Effector memory CD4-positive, alpha-beta T cell (primary cell): ENCODE results near the gene EXPH5.
A peak's percentile ranks its signal among the peaks of the same experiment; 100 is the strongest.

Source experiments
- DNase-seq, 3 donors: peaks; one replicate each; pipeline ENCODE4 v3.0.0-alpha.2; 2020
- H3K27ac ChIP-seq: 2 replicates; pipeline ENCODE4 v1.7.0; 2013; ENCODE audit warnings: mild to moderate bottlenecking, low read length, moderate library complexity; ENCODE audit not compliant: insufficient read depth, poor library complexity, severe bottlenecking
- H3K27me3 ChIP-seq: replicated peaks from 2 replicates; pipeline ENCODE4 v1.7.0; 2013; ENCODE audit warnings: mild to moderate bottlenecking, low read length; ENCODE audit not compliant: insufficient read depth, control insufficient read depth, poor library complexity, severe bottlenecking
- H3K36me3 ChIP-seq: 2 replicates; pipeline ENCODE4 v1.7.0; 2013; ENCODE audit warnings: mild to moderate bottlenecking, low read length, moderate library complexity; ENCODE audit not compliant: control insufficient read depth, insufficient read depth
- H3K4me1 ChIP-seq: 2 replicates; pipeline ENCODE4 v1.7.0; 2013; ENCODE audit warnings: low read length, mild to moderate bottlenecking; ENCODE audit not compliant: control insufficient read depth, insufficient read depth, poor library complexity, severe bottlenecking
- H3K4me3 ChIP-seq: 2 replicates; pipeline ENCODE4 v1.7.0; 2013; ENCODE audit warnings: low read length, low read depth, mild to moderate bottlenecking; ENCODE audit not compliant: insufficient read depth, poor library complexity, severe bottlenecking
- H3K9me3 ChIP-seq: 2 replicates; pipeline ENCODE4 v1.7.0; 2013; ENCODE audit warnings: mild to moderate bottlenecking, low read length, moderate library complexity; ENCODE audit not compliant: control insufficient read depth

Gene EXPH5

GRCh38 chr11:108486828-108487227 lies 106.7 kb downstream of the EXPH5 start:
- no peak for DNase-seq
- no peaks in the 10 kb centered on the region for H3K9me3 ChIP-seq
- H3K27ac ChIP-seq = no peak overlapping the region
- H3K4me1 ChIP-seq = no peaks in the 10 kb centered on the region
- H3K36me3 ChIP-seq = peaks cover 16% of the 10 kb centered on the region
- H3K27me3 ChIP-seq = no peaks in the 10 kb centered on the region
- H3K4me3 ChIP-seq = no peak overlapping the region

GRCh38 chr11:108486331-108486730 lies 107.2 kb downstream of the EXPH5 start:
- DNase-seq = no peak
- peaks cover 16% of the 10 kb centered on the region for H3K36me3 ChIP-seq
- no peaks in the 10 kb centered on the region for H3K27me3 ChIP-seq
- H3K4me3 ChIP-seq = no peak overlapping the region
- H3K4me1 ChIP-seq = no peaks in the 10 kb centered on the region
- H3K9me3 ChIP-seq = no peaks in the 10 kb centered on the region
- H3K27ac ChIP-seq = no peak overlapping the region

- H3K27me3 ChIP-seq = no peaks in the 10 kb centered on the region
- H3K4me3 ChIP-seq = no peak overlapping the region
- H3K36me3 ChIP-seq = peaks cover 13% of the 10 kb centered on the region
- H3K9me3 ChIP-seq = no peaks in the 10 kb centered on the region
- no peak for DNase-seq
- no peak overlapping the region for H3K27ac ChIP-seq
- H3K4me1 ChIP-seq = no peaks in the 10 kb centered on the region
Measured at GRCh38 chr11:108483163-108483562, 110.4 kb downstream of the EXPH5 start.

GRCh38 chr11:108474664-108475463 lies 118.7 kb downstream of the EXPH5 start:
- no peak for DNase-seq
- H3K27me3 ChIP-seq = no peaks in the 10 kb centered on the region
- no peak overlapping the region for H3K4me3 ChIP-seq
- H3K4me1 ChIP-seq = no peaks in the 10 kb centered on the region
- no peak overlapping the region for H3K27ac ChIP-seq
- H3K36me3 ChIP-seq = peaks cover 6% of the 10 kb centered on the region
- no peaks in the 10 kb centered on the region for H3K9me3 ChIP-seq

GRCh38 chr11:108472681-108473080 lies 120.9 kb downstream of the EXPH5 start:
- no peak overlapping the region for H3K27ac ChIP-seq
- no peak overlapping the region for H3K4me3 ChIP-seq
- H3K27me3 ChIP-seq = no peaks in the 10 kb centered on the region

GRCh38 chr11:108468478-108468864 lies 125.1 kb downstream of the EXPH5 start:
- no peaks in the 10 kb centered on the region for H3K27me3 ChIP-seq
- H3K9me3 ChIP-seq = no peaks in the 10 kb centered on the region
- no peaks in the 10 kb centered on the region for H3K4me1 ChIP-seq
- H3K36me3 ChIP-seq = no peaks in the 10 kb centered on the region
- no peak overlapping the region for H3K27ac ChIP-seq
- DNase-seq = no peak
- no peak overlapping the region for H3K4me3 ChIP-seq

More at GRCh38 chr11:108472681-108473080, 120.9 kb downstream of the EXPH5 start:
- H3K36me3 ChIP-seq = peaks cover 5% of the 10 kb centered on the region
- H3K9me3 ChIP-seq = no peaks in the 10 kb centered on the region
- no peak for DNase-seq
- H3K4me1 ChIP-seq = no peaks in the 10 kb centered on the region

GRCh38 chr11:108467091-108467823 lies 126.3 kb downstream of the EXPH5 start, which contains the start of gene C11orf65:
Gene C11orf65, minus strand, starts transcription at chr11:108467529. Its CDS starts 5,970 bp downstream, at chr11:108461559.
- H3K36me3 ChIP-seq = no peaks in the 10 kb centered on the region
- H3K4me3 ChIP-seq = peak within 1 kb of the TSS; percentile 74
- peak; percentile 92 for DNase-seq

GRCh38 chr11:108466405-108466804 lies 127.2 kb downstream of the EXPH5 start:
- Histone ChIP-seq H3K27me3 (no peaks in the 10 kb centered on the region), H3K4me3 (peak overlapping the region; percentile 74), H3K4me1 (no peaks in the 10 kb centered on the region), H3K36me3 (no peaks in the 10 kb centered on the region), H3K27ac (peak overlapping the region; percentile 98), H3K9me3 (no peaks in the 10 kb centered on the region)
- no peak for DNase-seq

More at GRCh38 chr11:108467091-108467823, 126.3 kb downstream of the EXPH5 start, which contains the start of gene C11orf65:
- H3K27me3 ChIP-seq = no peaks in the 10 kb centered on the region
- H3K4me1 ChIP-seq = no peaks in the 10 kb centered on the region
- peak within 1 kb of the TSS; percentile 98 for H3K27ac ChIP-seq
- no peaks in the 10 kb centered on the region for H3K9me3 ChIP-seq
